SH-SY5Y (cell line): ENCODE data around the gene NFIB.

Source experiments
- GATA2 ChIP-seq: IDR thresholded peaks from 2 replicates; pipeline ENCODE4 v1.6.1; 2011; ENCODE audit warnings: mild to moderate bottlenecking, low read depth, low read length
- GATA3 ChIP-seq: IDR thresholded peaks from 2 replicates; pipeline ENCODE4 v1.6.1; 2011; ENCODE audit warnings: low read depth, mild to moderate bottlenecking, low read length, moderate library complexity

DNA sequence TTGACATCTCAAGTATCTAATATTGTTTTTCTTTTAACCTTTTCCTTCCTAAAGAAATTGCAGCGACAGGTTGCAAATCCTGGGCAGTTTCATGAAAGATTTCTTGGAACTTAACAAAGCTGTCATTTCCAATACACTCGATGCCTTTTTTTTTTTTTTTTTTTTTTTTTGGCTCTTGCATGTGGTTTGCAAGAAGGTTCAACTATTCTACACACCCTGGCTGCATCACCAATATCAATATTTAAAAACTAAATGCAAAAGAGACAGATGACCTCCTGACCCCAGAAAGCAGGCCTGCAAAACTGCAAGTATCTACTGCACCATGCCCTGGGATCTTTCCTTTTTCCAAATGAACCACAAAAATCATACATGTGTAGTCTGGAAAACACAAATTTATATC, 4.4 kb upstream of the NFIB start:
- no peak for TF ChIP-seq GATA2
- no peak for TF ChIP-seq GATA3
